HepG2 (cell line): Measurements from ENCODE around the gene OR13J1. TPM values are rescaled to one million over a fixed set of nuclear protein-coding genes. Genes with fewer than 3 reads are reported as not detected.

Experiments
- ATAC-seq: fragments of 200-7000 bp; cut with Tn5 transposase; 3 replicates; pipeline ENCODE4 v1.9.1; 2020; ENCODE audit warnings: mild to moderate bottlenecking, moderate library complexity
- BruUV-seq: library from RNA; stranded (reverse); fragments of 400-500 nt; replicated peaks from 2 replicates; lab custom pipeline; 2021; lab: Mats Ljungman, UMichigan
- CTCF ChIA-PET: fragments of 300-600 bp; formaldehyde crosslinking; extraction: SDS; loops from one replicate; lab custom pipeline; 2021; ENCODE audit warnings: low total read pairs, inconsistent platforms, low intra/inter-chr PET ratio; lab: Yijun Ruan, JAX
- POLR2A ChIA-PET: fragments of 350-600 bp; sonication (Branson Sonifier 250); formaldehyde crosslinking; loops from one replicate; lab custom pipeline; 2020; ENCODE audit warnings: antibody characterized with exemption, inconsistent platforms; lab: Yijun Ruan, JAX
- DNase-seq: peaks from one replicate; pipeline ENCODE4 v3.0.0-alpha.2; 2015; ENCODE audit warnings: low spot score
- FAIRE-seq: peaks from 3 replicates; lab custom pipeline; 2011; peaks lifted over from hg19 to GRCh38; lab: Jason Lieb, UNC
- H2AFZ ChIP-seq: one replicate; pipeline ENCODE4 v1.6.1; 2011; ENCODE audit warnings: low read length, inconsistent platforms
- H3K27ac ChIP-seq: fragments of 300-600 bp; 3 replicates; pipeline ENCODE4 v1.8.0; 2011; ENCODE audit warnings: mixed run types, mild to moderate bottlenecking, mixed read lengths, low read length, inconsistent platforms; ENCODE audit not compliant: insufficient read depth; ENCODE audit errors: extremely low read length
- H3K27me3 ChIP-seq, 2 experiments: fragments of 200-600 bp in 1 of 2; 2 replicates in 1 of 2; 3 replicates in 1 of 2; pipeline versions ENCODE4 v1.6.0 to v1.8.0; 2011; ENCODE audit warnings: low read length in 2 of 2, mild to moderate bottlenecking in 2 of 2, moderate library complexity in 2 of 2, inconsistent platforms in 1 of 2; ENCODE audit not compliant: insufficient read depth in 2 of 2, control insufficient read depth in 1 of 2
- H3K36me3 ChIP-seq, 2 experiments: fragments of 200-600 bp in 1 of 2; replicated peaks in 1 of 2; 2 replicates in 1 of 2; 3 replicates in 1 of 2; pipeline versions ENCODE4 v1.5.1 to v1.8.0; 2011; ENCODE audit warnings: low read length in 2 of 2, inconsistent platforms in 1 of 2; ENCODE audit not compliant: insufficient read depth in 2 of 2, control insufficient read depth in 1 of 2
- H3K4me1 ChIP-seq: 2 replicates; pipeline ENCODE4 v1.5.1; 2012; ENCODE audit warnings: low read length, inconsistent platforms; ENCODE audit not compliant: insufficient read depth
- H3K4me2 ChIP-seq: 2 replicates; pipeline ENCODE4 v1.6.0; 2011; ENCODE audit warnings: low read depth, low read length, inconsistent platforms
- H3K4me3 ChIP-seq, 3 experiments: fragments of 200-600 bp in 1 of 3; sonication (generic), shearing (Covaris generic) in 1 of 3; replicated peaks in 1 of 3; 2 replicates each; pipeline ENCODE4 v1.5.1; 2011 to 2016; ENCODE audit warnings: low read length in 3 of 3, inconsistent platforms in 2 of 3, low read depth in 2 of 3, mild to moderate bottlenecking in 2 of 3, control low read depth in 1 of 3, mixed read lengths in 1 of 3; ENCODE audit not compliant: insufficient read depth in 1 of 3
- H3K79me2 ChIP-seq: one replicate; pipeline ENCODE4 v1.6.1; 2011; ENCODE audit warnings: low read length, inconsistent platforms; ENCODE audit not compliant: insufficient read depth
- H3K9ac ChIP-seq: 2 replicates; pipeline ENCODE4 v1.6.0; 2011; ENCODE audit warnings: mild to moderate bottlenecking, low read depth, low read length, inconsistent platforms; ENCODE audit not compliant: insufficient read depth
- H3K9me3 ChIP-seq: 2 replicates; pipeline ENCODE4 v1.5.1; 2012; ENCODE audit warnings: mild to moderate bottlenecking, low read length
- H4K20me1 ChIP-seq: 2 replicates; pipeline ENCODE4 v1.6.0; 2011; ENCODE audit warnings: inconsistent platforms, mild to moderate bottlenecking, low read length, moderate library complexity; ENCODE audit not compliant: insufficient read depth
- CCDC6 ChIP-seq: sonication (generic); formaldehyde crosslinking; IDR thresholded peaks from 2 replicates; pipeline ENCODE4 v1.8.1; 2022; ENCODE audit warnings: mild to moderate bottlenecking, missing genetic modification reagents, moderate library complexity
- CHCHD3 ChIP-seq: sonication (generic); formaldehyde crosslinking; IDR thresholded peaks from 2 replicates; pipeline ENCODE4 v1.8.0; 2022; ENCODE audit warnings: mild to moderate bottlenecking, missing genetic modification reagents, moderate library complexity
- KAT7 ChIP-seq: IDR thresholded peaks from 2 replicates; pipeline ENCODE4 v1.6.1; 2018; ENCODE audit warnings: borderline replicate concordance, missing compliant biosample characterization
- KDM5B ChIP-seq: sonication (generic); formaldehyde crosslinking; IDR thresholded peaks from 2 replicates; pipeline ENCODE4 v1.4.0; 2020; ENCODE audit warnings: missing genetic modification reagents, mild to moderate bottlenecking, borderline replicate concordance
- NR2F6 ChIP-seq, 2 experiments: IDR thresholded peaks; 2 replicates each; pipeline ENCODE4 v1.6.1; 2016; ENCODE audit warnings: antibody characterized with exemption in 1 of 2, mild to moderate bottlenecking in 1 of 2
- RFX5 ChIP-seq: IDR thresholded peaks from 2 replicates; pipeline ENCODE4 v1.6.1; 2011; ENCODE audit warnings: low read depth, low read length, improper control_type of control experiment
- SP1 ChIP-seq, 2 experiments: fragments of 450-650 bp in 1 of 2; sonication (generic) in 1 of 2; formaldehyde crosslinking in 1 of 2; IDR thresholded peaks; 2 replicates each; pipeline versions ENCODE4 v1.4.0 to v1.6.1; 2016 to 2020; ENCODE audit warnings: missing genetic modification reagents in 1 of 2
- WGBS: methylation state at CpG from one replicate; pipeline ENCODE4 v1.1.6; 2017; ENCODE audit warnings: low lambda C conversion rate; 5-methylcytosine and 5-hydroxymethylcytosine counted together
- in situ Hi-C: cut with HindIII; loops from 2 replicates; pipeline ENCODE4 v1.10.0; 2017; ENCODE audit warnings: low pct_unique_long_range_greater_than_20kb; ENCODE audit not compliant: extremely low pct_ligation_motif_present
- intact Hi-C: fragments of 100-400 bp; cut with micrococcal nuclease; formaldehyde crosslinking; loops from one replicate; pipeline ENCODE4 v1.10.0; 2022; ENCODE audit not compliant: unreplicated experiment
- polyA plus RNA-seq, 8 experiments: library from polyadenylated mRNA; depleted of rRNA in 3 of 8; stranded (reverse) in 7 of 8; unstranded in 1 of 8; fragments of >200 nt; fragmentation: Illumina TruSeq in 4 of 8; extraction: Trizol in 4 of 8; gene quantifications; 2 replicates each; pipeline versions ENCODE4 v1.2.1 to v1.2.3, GENCODE V29; 2011 to 2016; ENCODE audit warnings: low read depth in 4 of 8, missing spikeins in 1 of 8, mixed read lengths in 1 of 8; ENCODE audit not compliant: insufficient read depth in 1 of 8
- total RNA-seq, 5 experiments: library from RNA; depleted of rRNA; stranded (reverse); fragments of >200 nt; fragmentation: Illumina TruSeq; extraction: Trizol; gene quantifications; 2 replicates each; pipeline ENCODE4 v1.2.3, GENCODE V29; 2016; ENCODE audit warnings: low read depth in 1 of 5
- TF ChIP-seq, protein P1 (sequence below): sonication (generic); formaldehyde crosslinking; IDR thresholded peaks from 2 replicates; pipeline ENCODE4 v1.5.0; 2020; ENCODE audit warnings: missing genetic modification reagents

Gene OR13J1
- total and polyA plus RNA-seq, 2 of the 13 experiments (the other 11 are each of a cell fraction or from before 2014, with no cell fraction given), result not detected

DNA sequence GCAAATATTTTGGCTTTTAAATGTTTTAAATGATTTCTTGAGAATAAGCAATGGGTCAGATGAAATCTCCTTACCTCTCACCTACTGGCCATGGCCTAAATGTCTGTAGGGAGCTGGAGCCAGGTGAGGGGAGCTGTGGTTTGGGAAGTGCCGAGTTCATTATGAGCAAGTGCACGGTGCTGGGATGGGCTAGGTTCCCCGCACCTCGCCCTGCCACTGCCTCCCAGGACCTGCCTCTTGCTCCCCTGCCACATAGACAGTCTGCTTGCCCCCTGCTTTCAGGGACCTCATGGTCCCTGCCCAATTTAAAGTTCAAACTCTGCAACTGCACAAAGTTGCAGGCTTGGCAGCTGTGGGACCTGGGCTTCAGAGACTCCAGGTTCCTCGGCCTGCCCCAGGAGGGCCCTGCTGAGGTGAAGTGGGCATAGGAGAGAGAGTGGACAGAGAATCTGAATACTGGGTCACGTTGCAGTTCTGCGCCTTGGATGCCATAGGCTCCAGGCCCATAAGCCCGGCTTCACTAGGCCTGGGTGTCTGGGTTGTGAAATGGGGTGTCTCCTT, 5.4 kb downstream of the OR13J1 start (continued):
- TF ChIP-seq, protein P1, sequence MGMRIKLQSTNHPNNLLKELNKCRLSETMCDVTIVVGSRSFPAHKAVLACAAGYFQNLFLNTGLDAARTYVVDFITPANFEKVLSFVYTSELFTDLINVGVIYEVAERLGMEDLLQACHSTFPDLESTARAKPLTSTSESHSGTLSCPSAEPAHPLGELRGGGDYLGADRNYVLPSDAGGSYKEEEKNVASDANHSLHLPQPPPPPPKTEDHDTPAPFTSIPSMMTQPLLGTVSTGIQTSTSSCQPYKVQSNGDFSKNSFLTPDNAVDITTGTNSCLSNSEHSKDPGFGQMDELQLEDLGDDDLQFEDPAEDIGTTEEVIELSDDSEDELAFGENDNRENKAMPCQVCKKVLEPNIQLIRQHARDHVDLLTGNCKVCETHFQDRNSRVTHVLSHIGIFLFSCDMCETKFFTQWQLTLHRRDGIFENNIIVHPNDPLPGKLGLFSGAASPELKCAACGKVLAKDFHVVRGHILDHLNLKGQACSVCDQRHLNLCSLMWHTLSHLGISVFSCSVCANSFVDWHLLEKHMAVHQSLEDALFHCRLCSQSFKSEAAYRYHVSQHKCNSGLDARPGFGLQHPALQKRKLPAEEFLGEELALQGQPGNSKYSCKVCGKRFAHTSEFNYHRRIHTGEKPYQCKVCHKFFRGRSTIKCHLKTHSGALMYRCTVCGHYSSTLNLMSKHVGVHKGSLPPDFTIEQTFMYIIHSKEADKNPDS (CRISPR knock-in tag), result no peak
- TF ChIP-seq KAT7 (CRISPR knock-in tag) (no peak), CHCHD3 (CRISPR knock-in tag) (no peak), NR2F6 (IDR thresholded peaks at IDR 0.05) (no peak), NR2F6 (CRISPR knock-in tag; IDR thresholded peaks at IDR 0.05) (no peak), SP1 (IDR thresholded peaks at IDR 0.05) (no peak), SP1 (CRISPR knock-in tag; IDR thresholded peaks at IDR 0.05) (no peak), CCDC6 (no peak)

DNA sequence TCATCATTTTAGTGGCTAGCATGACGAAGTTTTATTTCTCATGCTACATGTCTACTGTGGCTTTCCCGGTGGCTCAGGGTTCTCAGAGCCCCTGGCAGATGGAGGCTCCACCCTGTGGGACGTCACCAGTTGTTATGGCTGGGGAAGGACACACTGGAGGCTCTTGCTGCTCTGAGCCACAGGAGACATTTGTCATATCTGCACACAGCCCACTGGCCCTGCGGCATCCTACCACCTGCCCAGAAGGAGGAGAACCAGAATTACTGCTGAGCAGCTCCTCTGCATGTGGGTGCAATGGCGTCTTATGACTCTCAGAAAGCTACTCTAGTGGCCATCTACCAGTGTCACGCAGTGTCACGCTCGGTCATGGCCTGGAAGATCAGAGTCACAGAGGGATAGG, 6.6 kb downstream of the OR13J1 start:
- intact Hi-C loops, result no loop called here
- ChIA-PET CTCF (no interaction called here), POLR2A (no interaction called here)
- H3K4me1 ChIP-seq, result 0 out of 2 replicates have a peak, but pooled peaks cover 5% of the 10 kb centered on the region
- no peak for TF ChIP-seq KDM5B (CRISPR knock-in tag)
- TF ChIP-seq RFX5, result peak; percentile 92
- H3K9me3 ChIP-seq, result no peaks in the 10 kb centered on the region
- H2AFZ ChIP-seq, result no peak overlapping the region
- DNase-seq (no peak), FAIRE-seq (no peak), ATAC-seq (peak; percentile 45; the same call in 2 of the 3 replicates)
- BruUV-seq, result no TSS peak
- peaks cover 1 to 16% of the 10 kb centered on the region in 2 experiments; a peak in 2 of 5 replicates for H3K27me3 ChIP-seq
- H4K20me1 ChIP-seq, result no peaks in the 10 kb centered on the region
- no peak overlapping the region for H3K4me3 ChIP-seq
- 10% methylated on average over 2 of the region's 8 CpGs for WGBS
- in situ Hi-C loops, result no loop called here
- no peaks in the 10 kb centered on the region for H3K36me3 ChIP-seq
- no peak overlapping the region for H3K9ac ChIP-seq
- H3K79me2 ChIP-seq, result no peaks in the 10 kb centered on the region
- no peak overlapping the region for H3K27ac ChIP-seq
- no peak overlapping the region for H3K4me2 ChIP-seq
